DOHH2 (cell line): Measurements from ENCODE around the gene PVRIG.

Experiments used
- CTCF ChIP-seq: fragments of 200-600 bp; sonication (generic); IDR thresholded peaks from one replicate; pipeline ENCODE4 v1.5.1; 2014; ENCODE audit warnings: antibody characterized with exemption, mild to moderate bottlenecking, low read depth, low read length; ENCODE audit not compliant: poor library complexity, severe bottlenecking
- EZH2phosphoT487 ChIP-seq: fragments of 200-600 bp; sonication (generic); IDR thresholded peaks from 2 replicates; pipeline ENCODE4 v1.6.1; 2017; ENCODE audit warnings: borderline replicate concordance, mild to moderate bottlenecking, antibody characterized with exemption, low read length, moderate library complexity, mixed read lengths

- TF ChIP-seq CTCF: no peak
- no peak for TF ChIP-seq EZH2phosphoT487
These were observed 7.0 kb upstream of the PVRIG start for GRCh38 chr7:100212631-100213286.
